K562 (cell line): ENCODE measurements around the gene PLCB3. TPM values are rescaled to one million over a fixed set of nuclear protein-coding genes. Genes with fewer than 3 reads are reported as not detected.

Experiments
- CEBPB ChIP-seq: fragments of 450-650 bp; IDR thresholded peaks from 2 replicates; pipeline ENCODE4 v1.6.1; 2016; ENCODE audit warnings: missing genetic modification characterization, missing compliant biosample characterization
- CTCFL ChIP-seq: IDR thresholded peaks from 2 replicates; pipeline ENCODE4 v1.6.1; 2011; ENCODE audit warnings: borderline replicate concordance, low read depth, mild to moderate bottlenecking, moderate library complexity, low read length; ENCODE audit not compliant: insufficient read depth, poor library complexity, severe bottlenecking
- FOS ChIP-seq: IDR thresholded peaks from 3 replicates; pipeline ENCODE4 v1.6.1; 2011; ENCODE audit not compliant: insufficient read length; ENCODE audit errors: extremely low read depth
- FOXK2 ChIP-seq, 2 experiments: fragments of 450-650 bp; IDR thresholded peaks in 1 of 2; conservative IDR thresholded peaks in 1 of 2; 2 replicates each; pipeline ENCODE4 v1.6.1; 2016; ENCODE audit warnings: low read depth in 2 of 2, mild to moderate bottlenecking in 1 of 2
- KAT2B ChIP-seq: IDR thresholded peaks from one replicate; pipeline ENCODE4 v1.6.1; 2012; ENCODE audit warnings: low read depth, mild to moderate bottlenecking, control low read depth, inconsistent platforms, low read length, moderate library complexity
- MCM3 ChIP-seq: fragments of 450-650 bp; IDR thresholded peaks from 2 replicates; pipeline ENCODE4 v1.6.1; 2016
- NFE2L1 ChIP-seq: fragments of 450-650 bp; IDR thresholded peaks from 2 replicates; pipeline ENCODE4 v1.6.1; 2016; ENCODE audit warnings: missing genetic modification characterization, low read depth, mild to moderate bottlenecking, missing compliant biosample characterization, moderate library complexity, borderline replicate concordance
- POLR2G ChIP-seq: fragments of 200-400 bp; formaldehyde crosslinking; IDR thresholded peaks from 2 replicates; pipeline ENCODE4 v1.6.1; 2017; ENCODE audit warnings: low read depth, mild to moderate bottlenecking, antibody characterized with exemption, low read length, moderate library complexity
- POLR3A ChIP-seq: IDR thresholded peaks from 2 replicates; pipeline ENCODE4 v1.6.1; 2011; ENCODE audit warnings: borderline replicate concordance, mild to moderate bottlenecking, moderate library complexity; ENCODE audit not compliant: insufficient read length, insufficient read depth; ENCODE audit errors: extremely low read depth
- PTBP1 ChIP-seq: fragments of 200-400 bp; formaldehyde crosslinking; IDR thresholded peaks from 2 replicates; pipeline ENCODE4 v1.6.1; 2017; ENCODE audit warnings: low read depth, low read length
- STAT6 ChIP-seq: sonication (generic); formaldehyde crosslinking; IDR thresholded peaks from 2 replicates; pipeline ENCODE4 v1.8.1; 2023; ENCODE audit warnings: mild to moderate bottlenecking, missing genetic modification reagents
- ZFP1 ChIP-seq: fragments of 450-650 bp; formaldehyde crosslinking; IDR thresholded peaks from 2 replicates; pipeline ENCODE4 v1.4.0; 2020; ENCODE audit warnings: mild to moderate bottlenecking, mixed read lengths
- ZNF316 ChIP-seq: fragments of 450-650 bp; IDR thresholded peaks from 2 replicates; pipeline ENCODE4 v1.6.1; 2016
- ZNF609 ChIP-seq: sonication (generic); formaldehyde crosslinking; IDR thresholded peaks from 2 replicates; pipeline ENCODE4 v1.8.1; 2023; ENCODE audit warnings: missing genetic modification reagents, mild to moderate bottlenecking, borderline replicate concordance
- ZNF639 ChIP-seq, 2 experiments: fragments of 200-800 bp in 1 of 2; sonication (Bioruptor generic) in 1 of 2; sonication (generic) in 1 of 2; formaldehyde crosslinking in 1 of 2; IDR thresholded peaks in 1 of 2; conservative IDR thresholded peaks in 1 of 2; 2 replicates each; pipeline versions ENCODE4 v1.5.0 to v1.6.1; 2016 to 2020; ENCODE audit warnings: missing compliant biosample characterization in 1 of 2, missing genetic modification characterization in 1 of 2, missing genetic modification reagents in 1 of 2
- polyA plus RNA-seq, 8 experiments: library from polyadenylated mRNA; depleted of rRNA in 4 of 8; stranded (reverse) in 5 of 8; unstranded in 3 of 8; fragments of >200 nt; fragmentation: Nextera tagmentation in 2 of 8; fragmentation: Illumina TruSeq in 1 of 8; extraction: Ambion mirVana in 2 of 8; extraction: Trizol in 1 of 8; gene quantifications; 2 replicates each; pipeline versions ENCODE4 v1.2.1 to v1.2.3, GENCODE V29; 2011 to 2014; ENCODE audit warnings: inconsistent platforms in 1 of 8, missing spikeins in 1 of 8
- total RNA-seq, 7 experiments: library from RNA; depleted of rRNA in 6 of 7; stranded (reverse); fragments of >200 nt in 6 of 7; fragmentation: Illumina TruSeq in 2 of 7; extraction: Trizol in 2 of 7; gene quantifications; 2 replicates each; pipeline versions ENCODE4 v1.2.1 to v1.2.3, GENCODE V29; 2011 to 2021; ENCODE audit warnings: low replicate concordance in 1 of 7

Gene PLCB3
- total and polyA plus RNA-seq, 9 of the 15 experiments (the other 6 are each of a cell fraction or from before 2014, with no cell fraction given), result 0.31 to 44.8 (median 14.6) TPM

- no peak for TF ChIP-seq ZNF609 (CRISPR knock-in tag)
- TF ChIP-seq ZFP1 (CRISPR knock-in tag), result no peak
- no peak for TF ChIP-seq ZNF316
- no peak for TF ChIP-seq ZNF639 (CRISPR knock-in tag; conservative IDR thresholded peaks at IDR 0.05 in 1 of 2, IDR thresholded peaks at IDR 0.05 in 1 of 2)
- no peak for TF ChIP-seq NFE2L1 (tag)
- no peak for TF ChIP-seq CEBPB
- no peak for TF ChIP-seq PTBP1
- peak; percentile 69 for TF ChIP-seq POLR2G
- TF ChIP-seq MCM3, result no peak
- no peak for TF ChIP-seq KAT2B
- no peak for TF ChIP-seq FOXK2 (conservative IDR thresholded peaks at IDR 0.05 in 1 of 2, IDR thresholded peaks at IDR 0.05 in 1 of 2; ENCODE audit: low read depth in 2 of 2)
- no peak for TF ChIP-seq FOS
- no peak for TF ChIP-seq STAT6
- no peak for TF ChIP-seq CTCFL
- no peak for TF ChIP-seq POLR3A
Measured at GRCh38 chr11:64267207-64267945, 16.0 kb downstream of the PLCB3 start (continued).
